NCI-H524 treated with DMSO at 0.1 percent for 48 hours (cell line): ENCODE results near the gene PTPN20.

ENCODE experiments used
- DNase-seq: peaks from one replicate; lab custom pipeline; 2025; lab: John Stamatoyannopoulos, UW

Gene PTPN20

GRCh38 chr10:47021850-47022249 is 110.6 kb downstream of the PTPN20 start:
- no peak for DNase-seq

- no peak for DNase-seq
Measured at GRCh38 chr10:47022311-47023131, 111.3 kb downstream of the PTPN20 start.

- no peak for DNase-seq
Measured at GRCh38 chr10:47023237-47024045, 112.2 kb downstream of the PTPN20 start.

- DNase-seq, result no peak
Measured at GRCh38 chr10:47024046-47024322, 112.8 kb downstream of the PTPN20 start.

GRCh38 chr10:47024399-47025252 is 113.4 kb downstream of the PTPN20 start:
- no peak for DNase-seq

- no peak for DNase-seq
Measured at GRCh38 chr10:47025253-47025539, 114.0 kb downstream of the PTPN20 start.

- DNase-seq, result no peak
Measured at GRCh38 chr10:47025540-47026300, 114.5 kb downstream of the PTPN20 start.

- no peak for DNase-seq
Measured at GRCh38 chr10:47026301-47027107, 115.3 kb downstream of the PTPN20 start.

GRCh38 chr10:47027108-47027783 is 116.0 kb downstream of the PTPN20 start:
- no peak for DNase-seq

- no peak for DNase-seq
Measured at GRCh38 chr10:47027784-47028260, 116.6 kb downstream of the PTPN20 start.

GRCh38 chr10:47028466-47028865 is 117.2 kb downstream of the PTPN20 start:
- DNase-seq, result no peak

GRCh38 chr10:47029181-47030009 is 118.2 kb downstream of the PTPN20 start:
- no peak for DNase-seq

GRCh38 chr10:47030191-47030703 is 119.0 kb downstream of the PTPN20 start:
- DNase-seq, result no peak

- DNase-seq, result no peak
Measured at GRCh38 chr10:47031211-47031900, 120.1 kb downstream of the PTPN20 start.

GRCh38 chr10:47031901-47032465 is 120.8 kb downstream of the PTPN20 start:
- DNase-seq, result no peak

- no peak for DNase-seq
Measured at GRCh38 chr10:47033081-47033480, 121.9 kb downstream of the PTPN20 start.

- DNase-seq, result no peak
Measured at GRCh38 chr10:47033541-47034270, 122.5 kb downstream of the PTPN20 start.
